ENCODE results near the gene SKI. TPM values are rescaled to one million over a fixed set of nuclear protein-coding genes. Genes with fewer than 3 reads are reported as not detected.
"Not testable (repeated sequence)": the region's sequence is repeated elsewhere in the genome, so short reads cannot be mapped to it uniquely, and the experiment has no call there.

SKI gene
- total and polyA plus RNA-seq, 5 donors: 35.6 to 83.1 (median 65.3) TPM

DNA sequence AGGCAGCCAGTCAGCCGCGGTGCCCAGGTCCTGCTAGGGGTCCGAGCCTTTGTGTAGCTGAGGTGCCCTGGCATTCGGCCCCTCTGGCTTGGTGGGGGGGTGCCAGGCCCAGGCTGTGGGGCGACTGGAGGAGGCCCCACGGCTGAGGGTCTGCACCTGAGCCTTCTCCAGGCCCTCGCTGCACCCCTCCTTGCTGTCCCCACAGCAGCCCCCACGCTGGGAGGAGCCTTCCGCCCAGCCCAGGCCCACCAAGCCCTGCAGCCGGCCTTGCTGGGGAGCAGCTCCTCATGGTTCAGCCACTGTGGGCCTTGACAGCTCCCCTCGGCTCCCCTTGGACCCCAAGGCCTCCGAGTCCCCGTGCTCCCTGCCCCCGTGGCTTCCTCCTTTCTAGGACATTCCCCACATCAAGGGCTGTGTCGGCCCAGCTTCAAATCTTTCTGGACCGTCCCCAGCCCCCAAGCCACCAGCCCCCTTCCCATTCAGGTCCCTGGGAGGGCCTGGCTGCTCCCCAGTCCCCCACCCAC is 95.4 kb downstream of the SKI start:
- Histone ChIP-seq H3K27ac (ENCODE audit: low read length) (no peak overlapping the region), H3K4me3 (ENCODE audit: low read length) (no peak overlapping the region), H3K9me3 (ENCODE audit: control insufficient read depth, low read length) (no peaks in the 10 kb centered on the region), H3K27me3 (ENCODE audit: control insufficient read depth, insufficient read depth) (no peaks in the 10 kb centered on the region), H3K4me1 (ENCODE audit: control insufficient read depth, insufficient read depth, low read length) (peaks cover 10% of the 10 kb centered on the region)
- 84% methylated on average over 16 of the region's 16 CpGs for WGBS
- no peak for ATAC-seq
- intact Hi-C loops (cut with DNase I): no loop called here
- DNase-seq: no peak

DNA sequence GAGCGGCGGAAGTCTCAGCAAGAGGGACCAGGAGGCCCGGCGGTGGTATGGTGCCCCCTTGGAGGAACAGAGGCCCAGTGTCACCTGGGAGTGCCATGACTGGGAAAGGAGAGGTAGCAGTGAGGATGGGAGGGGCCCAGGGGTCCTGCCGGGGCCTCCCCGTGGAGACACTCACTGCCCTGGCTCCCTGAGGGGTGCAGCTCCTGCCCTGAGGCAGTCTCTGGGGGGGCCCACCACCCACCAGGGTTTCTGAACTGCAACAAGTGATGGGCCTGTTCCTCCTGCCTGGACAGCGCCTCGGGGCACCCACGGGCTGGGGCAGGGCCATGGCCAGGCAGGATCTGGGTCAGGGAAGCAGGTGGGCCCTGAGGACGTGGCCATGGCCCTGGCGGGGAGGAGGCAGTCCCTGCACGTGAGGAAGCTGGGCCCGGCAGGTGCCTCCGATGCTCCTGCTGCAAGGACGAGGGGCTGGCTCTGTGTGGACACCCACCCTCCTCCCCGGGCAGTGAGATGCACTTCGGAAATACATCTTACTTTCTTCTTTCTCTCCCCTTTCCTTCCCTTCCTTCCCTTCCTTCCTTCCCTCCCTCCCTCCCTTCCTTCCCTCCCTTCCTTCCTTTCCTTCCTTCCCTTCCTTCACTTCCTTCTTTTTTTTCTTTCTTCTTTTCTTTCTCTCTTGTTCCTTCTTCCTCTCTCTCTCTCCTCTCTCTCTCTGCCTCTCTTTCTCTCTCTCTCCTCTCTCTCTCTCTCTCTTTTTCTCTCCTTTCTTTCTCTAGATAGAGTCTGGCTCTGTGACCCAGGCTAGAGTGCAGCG is 96.6 kb downstream of the SKI start:
- no peaks in the 10 kb centered on the region for H3K27me3 ChIP-seq (ENCODE audit: control insufficient read depth, insufficient read depth)
- DNase-seq (no peak), ATAC-seq (no peak)
- H3K4me1 ChIP-seq (ENCODE audit: control insufficient read depth, insufficient read depth, low read length): peaks cover 10% of the 10 kb centered on the region
- H3K4me3 ChIP-seq (ENCODE audit: low read length): no peak overlapping the region
- 91% methylated on average over 18 of the region's 18 CpGs for WGBS
- intact Hi-C loops (cut with DNase I): no loop called here
- no peaks in the 10 kb centered on the region for H3K9me3 ChIP-seq (ENCODE audit: control insufficient read depth, low read length)
- H3K27ac ChIP-seq (ENCODE audit: low read length): no peak overlapping the region

DNA sequence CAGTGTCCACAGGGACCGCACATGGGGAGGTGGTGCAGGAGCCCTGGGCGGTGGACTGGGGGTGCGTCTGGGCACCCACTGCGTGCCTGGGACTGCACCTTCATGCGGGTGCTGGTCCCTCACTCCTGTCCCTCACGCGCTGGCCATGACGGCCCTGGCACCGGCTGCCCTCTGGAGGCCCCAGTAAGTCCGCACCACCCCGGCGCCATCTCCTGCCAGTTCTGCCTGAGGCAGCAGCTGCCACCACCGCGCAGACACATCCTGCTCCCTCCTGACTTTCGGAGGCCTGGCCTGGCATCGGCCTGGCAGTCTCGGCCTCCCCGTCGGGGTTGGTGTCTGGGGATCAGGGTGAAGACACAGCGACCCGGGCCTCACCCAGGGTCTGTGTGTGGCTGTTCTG is 98.4 kb downstream of the SKI start:
- H3K9me3 ChIP-seq (ENCODE audit: control insufficient read depth, low read length): no peaks in the 10 kb centered on the region
- no peak overlapping the region for H3K4me3 ChIP-seq (ENCODE audit: low read length)
- ATAC-seq (no peak), DNase-seq (no peak)
- intact Hi-C loops (cut with DNase I): no loop called here
- no peaks in the 10 kb centered on the region for H3K27me3 ChIP-seq (ENCODE audit: control insufficient read depth, insufficient read depth)
- H3K4me1 ChIP-seq (ENCODE audit: control insufficient read depth, insufficient read depth, low read length): peaks cover 7% of the 10 kb centered on the region
- no peak overlapping the region for H3K27ac ChIP-seq (ENCODE audit: low read length)
- WGBS: 80% methylated on average over 21 of the region's 21 CpGs

DNA sequence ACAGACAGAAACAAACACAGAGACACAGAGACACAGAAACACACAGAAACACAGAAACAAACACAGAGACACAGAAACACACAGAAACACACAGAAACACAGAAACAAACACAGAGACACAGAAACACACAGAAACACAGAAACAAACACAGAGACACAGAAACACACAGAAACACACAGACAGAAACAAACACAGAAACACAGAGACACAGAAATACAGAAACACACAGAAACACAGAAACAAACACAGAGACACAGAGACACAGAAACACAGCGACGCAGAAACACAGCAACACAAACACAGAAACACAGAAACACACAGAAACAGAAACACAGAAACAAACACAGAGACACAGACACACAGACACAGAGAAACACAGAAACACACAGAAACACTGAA is 99.0 kb downstream of the SKI start:
- DNase-seq; H3K9me3 ChIP-seq (ENCODE audit: control insufficient read depth, low read length); H3K27ac ChIP-seq (ENCODE audit: low read length); H3K27me3 ChIP-seq (ENCODE audit: control insufficient read depth, insufficient read depth); H3K4me1 ChIP-seq (ENCODE audit: control insufficient read depth, insufficient read depth, low read length); intact Hi-C loops (cut with DNase I); ATAC-seq; H3K4me3 ChIP-seq (ENCODE audit: low read length): not testable (repeated sequence)
- WGBS: 93% methylated on average over 2 of the region's 2 CpGs

DNA sequence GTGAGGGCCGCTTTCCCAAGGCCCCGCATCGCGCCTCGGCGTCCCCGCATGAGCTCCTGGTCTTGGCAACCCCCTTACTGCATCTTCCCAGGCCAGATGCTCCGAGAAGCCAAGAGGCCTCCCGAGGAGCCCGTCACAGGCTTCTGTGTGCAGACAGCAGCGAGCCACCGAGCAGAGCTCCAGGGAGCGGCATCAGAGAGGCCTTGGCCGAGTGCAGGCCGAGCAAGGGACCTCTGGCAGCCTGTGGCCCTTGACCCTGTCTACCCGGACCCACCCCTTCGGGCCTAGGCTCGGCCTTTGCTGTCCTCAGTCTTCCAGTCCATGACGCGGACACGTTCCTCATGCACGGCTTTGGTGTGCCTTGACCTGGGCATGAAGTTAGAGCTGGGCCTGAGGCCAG is 99.7 kb downstream of the SKI start:
- intact Hi-C loops (cut with DNase I): no loop called here
- no peak for ATAC-seq
- WGBS: 90% methylated on average over 22 of the region's 22 CpGs

DNA sequence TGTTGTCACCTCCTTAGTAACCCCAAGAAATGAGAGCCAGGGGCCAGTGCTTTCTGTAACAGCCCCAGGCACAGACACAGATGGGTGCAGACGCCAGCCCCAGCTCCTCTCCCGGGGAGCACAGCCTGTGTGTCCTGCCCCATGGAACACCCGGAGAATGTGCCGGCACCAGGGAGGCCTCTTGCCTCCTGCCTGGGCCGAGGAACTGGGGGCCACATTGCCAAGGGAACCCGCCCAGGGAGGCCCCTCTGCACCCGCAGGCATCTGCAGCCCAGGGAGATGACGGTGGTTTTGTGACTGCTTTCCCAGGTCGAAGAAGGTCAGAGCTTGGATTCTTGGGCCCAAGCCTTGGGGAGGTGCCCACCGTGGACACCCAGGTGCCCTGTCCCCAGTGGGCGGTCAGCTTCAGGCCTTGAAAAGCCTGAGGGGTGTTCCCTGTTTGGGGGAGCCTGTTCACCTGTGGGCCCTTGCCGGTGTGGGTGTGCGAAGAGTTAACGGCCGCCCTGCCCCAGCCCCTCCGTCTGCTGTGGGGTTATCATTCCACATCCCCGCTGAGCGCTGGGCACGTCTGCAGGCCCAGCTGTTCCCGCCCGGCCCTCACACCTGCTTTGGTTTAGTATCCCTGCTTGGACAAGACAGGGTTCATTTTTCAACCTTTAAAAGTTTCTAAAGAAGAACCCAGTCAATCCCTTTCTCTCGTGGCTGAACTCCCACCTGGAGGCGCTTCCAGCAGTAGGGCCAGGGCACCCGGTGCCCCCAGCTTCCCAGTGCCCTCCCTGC is 100.7 kb downstream of the SKI start:
- H3K4me1 ChIP-seq (ENCODE audit: control insufficient read depth, insufficient read depth, low read length): peaks cover 3% of the 10 kb centered on the region
- DNase-seq (no peak), ATAC-seq (no peak)
- no peaks in the 10 kb centered on the region for H3K9me3 ChIP-seq (ENCODE audit: control insufficient read depth, low read length)
- H3K27ac ChIP-seq (ENCODE audit: low read length): no peak overlapping the region
- H3K4me3 ChIP-seq (ENCODE audit: low read length): no peak overlapping the region
- 80% methylated on average over 24 of the region's 24 CpGs for WGBS
- no peaks in the 10 kb centered on the region for H3K27me3 ChIP-seq (ENCODE audit: control insufficient read depth, insufficient read depth)
- intact Hi-C loops (cut with DNase I): no loop called here

More for the DNA sequence above, 99.7 kb downstream of the SKI start:
- peaks cover 3% of the 10 kb centered on the region for H3K4me1 ChIP-seq (ENCODE audit: control insufficient read depth, insufficient read depth, low read length)
- no peaks in the 10 kb centered on the region for H3K27me3 ChIP-seq (ENCODE audit: control insufficient read depth, insufficient read depth)
- no peak overlapping the region for H3K27ac ChIP-seq (ENCODE audit: low read length)
- no peak for DNase-seq
- no peaks in the 10 kb centered on the region for H3K9me3 ChIP-seq (ENCODE audit: control insufficient read depth, low read length)
- no peak overlapping the region for H3K4me3 ChIP-seq (ENCODE audit: low read length)

DNA sequence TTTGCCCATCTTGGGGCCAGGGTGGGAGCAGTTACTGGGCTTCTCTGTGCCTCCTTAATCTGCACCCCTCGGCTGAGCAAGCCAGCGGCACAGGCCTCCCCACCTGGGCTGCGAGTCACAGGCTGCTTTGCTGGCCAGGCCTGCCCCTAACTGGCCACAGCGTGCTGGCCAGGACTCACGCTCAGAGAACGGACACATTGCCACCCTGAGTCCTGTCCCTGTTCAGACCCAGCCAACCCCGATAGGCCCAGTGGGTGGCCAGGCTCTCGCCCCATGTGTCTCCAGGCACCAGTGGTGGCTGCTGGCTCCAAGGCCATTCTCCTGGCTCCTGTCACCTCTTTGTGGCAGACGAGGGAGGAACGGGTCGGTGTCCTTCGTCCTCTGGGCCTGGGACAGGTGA is 101.9 kb downstream of the SKI start:
- ATAC-seq (no peak), DNase-seq (no peak)
- Histone ChIP-seq H3K4me3 (ENCODE audit: low read length) (no peak overlapping the region), H3K9me3 (ENCODE audit: control insufficient read depth, low read length) (no peaks in the 10 kb centered on the region), H3K4me1 (ENCODE audit: control insufficient read depth, insufficient read depth, low read length) (peaks cover 3% of the 10 kb centered on the region), H3K27me3 (ENCODE audit: control insufficient read depth, insufficient read depth) (no peaks in the 10 kb centered on the region), H3K27ac (ENCODE audit: low read length) (no peak overlapping the region)
- intact Hi-C loops (cut with DNase I): no loop called here
- 77% methylated on average over 12 of the region's 12 CpGs for WGBS

DNA sequence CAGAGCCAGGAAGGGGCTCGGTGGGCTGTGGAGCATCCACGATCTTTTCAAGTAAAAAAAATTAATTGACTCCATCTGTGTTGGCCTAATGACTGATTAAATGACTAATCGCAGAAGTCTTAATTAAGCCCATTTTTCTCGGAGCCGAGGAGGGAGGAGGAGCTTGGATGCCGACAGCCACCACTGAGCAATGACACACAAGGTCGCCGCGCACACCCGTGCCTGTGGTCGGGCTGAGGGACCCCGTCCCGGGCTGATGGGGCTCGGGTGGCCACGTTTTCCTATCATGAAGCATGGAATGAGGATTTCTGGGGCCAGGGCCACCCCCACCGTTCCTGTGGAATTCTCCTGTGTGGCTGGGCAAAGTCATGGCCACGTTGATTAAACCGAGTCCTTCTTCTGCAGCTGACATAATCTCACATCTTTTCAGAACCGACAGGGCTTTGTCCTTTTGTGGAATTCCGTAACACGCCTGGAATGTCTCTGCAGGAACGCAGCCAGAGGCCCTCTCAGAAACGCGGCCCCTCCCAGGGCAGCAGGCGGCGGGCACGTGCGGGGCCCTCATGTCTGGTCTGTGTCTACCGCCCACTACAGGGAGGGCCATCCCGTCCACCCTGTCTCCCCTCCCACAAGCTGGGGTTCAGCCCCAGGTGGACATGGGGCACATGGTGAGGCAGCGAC is 102.5 kb downstream of the SKI start:
- Histone ChIP-seq H3K27ac (ENCODE audit: low read length) (no peak overlapping the region), H3K9me3 (ENCODE audit: control insufficient read depth, low read length) (no peaks in the 10 kb centered on the region), H3K27me3 (ENCODE audit: control insufficient read depth, insufficient read depth) (no peaks in the 10 kb centered on the region), H3K4me3 (ENCODE audit: low read length) (no peak overlapping the region), H3K4me1 (ENCODE audit: control insufficient read depth, insufficient read depth, low read length) (peaks cover 3% of the 10 kb centered on the region)
- DNase-seq: peak; percentile 79 to 90 (median 85)
- WGBS: 37% methylated on average over 31 of the region's 31 CpGs
- ATAC-seq: peak; percentile 62 to 68
- intact Hi-C loops (cut with DNase I): no loop called here

DNA sequence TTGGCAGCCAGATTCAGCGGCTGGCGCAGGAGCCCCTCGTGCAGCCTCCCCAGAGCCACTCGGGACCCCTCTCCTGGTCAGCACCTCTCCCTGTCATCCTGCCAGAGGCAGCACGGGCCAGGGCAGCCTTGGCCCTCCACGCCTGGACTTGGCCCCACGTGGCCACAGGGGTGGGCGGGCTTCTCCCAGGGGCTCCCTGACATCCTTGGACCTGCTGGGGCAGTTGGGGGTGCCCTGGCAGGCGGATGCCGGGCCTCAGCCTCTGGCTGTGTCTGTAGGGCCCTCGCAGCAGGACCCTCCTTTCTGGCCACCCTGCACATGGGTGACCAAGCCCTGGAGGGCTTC is 103.1 kb downstream of the SKI start:
- no peaks in the 10 kb centered on the region for H3K9me3 ChIP-seq (ENCODE audit: control insufficient read depth, low read length)
- H3K27me3 ChIP-seq (ENCODE audit: control insufficient read depth, insufficient read depth): no peaks in the 10 kb centered on the region
- H3K4me3 ChIP-seq (ENCODE audit: low read length): no peak overlapping the region
- DNase-seq: no peak
- 60% methylated on average over 11 of the region's 11 CpGs for WGBS
- H3K4me1 ChIP-seq (ENCODE audit: control insufficient read depth, insufficient read depth, low read length): peaks cover 3% of the 10 kb centered on the region
- peak; percentile 6 to 7 for ATAC-seq
- intact Hi-C loops (cut with DNase I): no loop called here
- no peak overlapping the region for H3K27ac ChIP-seq (ENCODE audit: low read length)

DNA sequence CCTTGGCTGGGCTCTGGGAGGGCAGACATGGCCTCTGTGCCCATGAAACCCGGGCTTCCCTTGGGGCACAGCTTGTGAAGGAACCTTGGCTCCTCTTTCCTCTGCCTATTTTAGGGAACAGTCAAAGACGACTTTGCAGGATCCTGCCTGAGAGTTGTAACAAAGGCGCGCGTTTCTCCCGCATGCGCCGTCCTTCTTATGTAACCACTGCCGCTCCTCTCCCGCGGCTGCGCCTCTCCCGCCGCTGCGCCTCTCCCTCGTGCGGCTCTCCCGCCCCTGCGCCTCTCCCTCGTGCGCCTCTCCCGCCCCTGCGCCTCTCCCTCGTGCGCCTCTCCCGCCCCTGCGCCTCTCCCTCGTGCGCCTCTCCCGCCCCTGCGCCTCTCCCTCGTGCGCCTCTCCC is 103.5 kb downstream of the SKI start:
- WGBS: 95% methylated on average over 32 of the region's 33 CpGs
- H3K4me3 ChIP-seq (ENCODE audit: low read length); H3K27ac ChIP-seq (ENCODE audit: low read length); DNase-seq; ATAC-seq; H3K27me3 ChIP-seq (ENCODE audit: control insufficient read depth, insufficient read depth); H3K9me3 ChIP-seq (ENCODE audit: control insufficient read depth, low read length); intact Hi-C loops (cut with DNase I); H3K4me1 ChIP-seq (ENCODE audit: control insufficient read depth, insufficient read depth, low read length): not testable (repeated sequence)

DNA sequence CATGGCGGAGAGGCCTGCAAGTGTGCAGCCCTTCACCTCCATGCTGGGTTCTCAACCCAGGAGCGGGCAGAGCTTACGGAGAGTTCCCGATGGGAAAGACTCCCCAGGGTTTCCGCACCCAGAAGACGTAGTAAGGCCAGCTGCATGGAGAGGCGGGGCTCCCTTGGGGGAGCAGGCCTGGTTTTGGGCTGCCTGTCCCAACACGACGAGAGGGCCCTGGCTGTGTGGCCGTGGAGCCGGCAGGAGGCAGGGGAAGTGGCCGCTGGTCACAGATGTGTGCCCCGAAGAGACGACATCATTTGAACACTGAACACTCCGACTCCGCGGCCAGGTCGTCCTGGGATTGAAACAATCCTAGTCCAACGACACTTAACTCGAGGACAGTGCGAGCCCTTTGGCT is 106.2 kb downstream of the SKI start:
- Histone ChIP-seq H3K27ac (ENCODE audit: low read length) (no peak overlapping the region), H3K27me3 (ENCODE audit: control insufficient read depth, insufficient read depth) (no peaks in the 10 kb centered on the region), H3K4me1 (ENCODE audit: control insufficient read depth, insufficient read depth, low read length) (peaks cover 3% of the 10 kb centered on the region), H3K4me3 (ENCODE audit: low read length) (no peak overlapping the region), H3K9me3 (ENCODE audit: control insufficient read depth, low read length) (no peaks in the 10 kb centered on the region)
- ATAC-seq (no peak), DNase-seq (no peak)
- intact Hi-C loops (cut with DNase I): no loop called here
- WGBS: 88% methylated on average over 21 of the region's 21 CpGs

Measured in right cardiac atrium (tissue), 5 donors.